ENCODE data around the gene HSPA1L.

HSPA1L gene

DNA sequence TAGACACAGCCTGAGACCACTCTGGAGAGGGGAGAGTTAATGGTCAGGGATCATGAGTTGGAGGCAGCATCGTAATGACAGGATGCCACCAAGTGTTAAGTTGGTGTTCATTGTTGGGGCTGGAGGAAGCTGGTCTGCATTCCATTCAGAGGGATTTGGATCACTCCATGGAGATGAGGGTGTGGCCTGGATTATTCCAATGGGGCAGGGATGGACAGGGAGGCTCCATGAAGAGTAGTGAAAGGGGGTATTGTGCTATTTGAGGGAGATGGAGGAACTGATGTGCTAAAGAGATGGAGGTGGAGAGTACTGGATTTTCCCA lies 51.5 kb downstream of the HSPA1L start:
- no peak for DNase-seq

DNA sequence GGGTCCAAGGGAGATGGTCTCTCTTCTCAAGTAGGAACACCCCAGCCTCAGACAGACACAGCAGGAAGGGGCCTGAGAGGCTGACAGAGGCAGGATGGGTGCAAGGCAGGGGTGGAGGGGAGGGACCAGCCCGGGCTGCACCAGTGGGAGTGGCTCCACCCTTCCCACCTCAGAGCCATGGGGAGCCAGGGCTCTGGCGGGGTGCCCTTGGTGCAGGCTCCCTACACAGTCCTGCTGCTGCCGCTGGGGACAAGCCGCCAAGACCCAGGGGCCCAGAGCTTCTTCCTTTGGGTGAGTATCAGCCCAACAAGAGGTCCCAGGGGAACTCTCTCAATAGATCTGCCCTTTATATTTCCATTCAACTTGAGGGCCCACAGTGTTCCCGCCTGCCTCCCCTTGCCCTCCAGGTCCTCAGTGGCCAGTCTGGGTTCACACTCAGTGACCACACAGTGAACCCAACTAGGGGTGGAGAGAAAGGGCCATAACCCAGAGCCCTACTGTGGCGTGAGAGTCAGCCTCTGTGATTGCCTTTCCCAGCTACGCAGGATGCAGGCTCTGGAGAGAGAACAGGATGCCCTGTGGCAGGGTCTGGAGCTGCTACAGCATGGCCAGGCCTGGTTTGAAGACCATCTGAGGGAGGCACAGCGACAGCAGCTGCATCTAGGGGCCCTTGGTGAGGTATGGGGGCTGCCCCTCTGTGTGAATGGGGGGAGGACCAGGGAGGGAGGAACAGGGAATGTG lies 52.0 kb downstream of the HSPA1L start:
- no peak for DNase-seq

DNA sequence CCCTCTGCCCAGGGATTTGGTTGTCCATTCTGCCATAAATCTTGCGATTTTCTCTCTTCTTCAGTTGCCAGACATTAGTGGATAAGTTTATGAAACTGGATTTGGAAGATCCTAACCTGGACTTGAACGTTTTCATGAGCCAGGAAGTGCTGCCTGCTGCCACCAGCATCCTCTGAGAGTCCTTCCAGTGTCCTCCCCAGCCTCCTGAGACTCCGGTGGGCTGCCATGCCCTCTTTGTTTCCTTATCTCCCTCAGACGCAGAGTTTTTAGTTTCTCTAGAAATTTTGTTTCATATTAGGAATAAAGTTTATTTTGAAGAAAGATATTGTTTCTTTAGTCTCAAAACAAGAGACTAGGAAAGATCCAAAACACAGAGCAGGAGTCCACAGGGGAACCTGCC lies 52.7 kb downstream of the HSPA1L start, which contains the start of gene SAPCD1:
Gene SAPCD1, plus strand, starts transcription at position 301 of the 400 bp plus-strand sequence. CDS start 399 bp downstream, outside the sequence.
- DNase-seq, result no peak

GRCh38 chr6:31761343-31761742 lies 53.7 kb downstream of the HSPA1L start:
- no peak for DNase-seq

DNA sequence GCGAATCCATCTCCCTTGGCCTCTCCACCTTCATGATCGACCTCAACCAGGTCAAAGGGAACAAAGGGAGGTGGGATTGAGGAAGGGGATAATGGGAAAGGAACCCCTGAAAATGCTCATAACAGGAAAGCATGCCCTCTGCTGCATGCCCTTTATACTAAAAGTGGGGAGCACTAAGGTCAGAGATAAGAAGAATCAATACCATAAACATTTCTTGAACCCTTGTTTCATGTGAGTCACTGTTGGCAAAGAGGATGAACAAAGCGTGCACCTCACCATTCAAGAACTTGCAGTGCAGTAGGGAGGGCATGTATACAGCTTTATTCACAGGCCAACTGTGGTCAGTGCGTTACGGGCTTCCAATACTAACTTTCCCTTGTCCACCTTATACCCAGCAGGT lies 54.3 kb downstream of the HSPA1L start:
- DNase-seq, result no peak
